ENCODE measurements around the gene IPO9. TPM values are rescaled to one million over a fixed set of nuclear protein-coding genes. Genes with fewer than 3 reads are reported as not detected.
"Not testable (repeated sequence)": the region's sequence is repeated elsewhere in the genome, so short reads cannot be mapped to it uniquely, and the experiment has no call there.

Gene IPO9
- total RNA-seq, 4 donors from 2014 or later, result 9.6 to 23.1 (median 13.4) TPM

DNA sequence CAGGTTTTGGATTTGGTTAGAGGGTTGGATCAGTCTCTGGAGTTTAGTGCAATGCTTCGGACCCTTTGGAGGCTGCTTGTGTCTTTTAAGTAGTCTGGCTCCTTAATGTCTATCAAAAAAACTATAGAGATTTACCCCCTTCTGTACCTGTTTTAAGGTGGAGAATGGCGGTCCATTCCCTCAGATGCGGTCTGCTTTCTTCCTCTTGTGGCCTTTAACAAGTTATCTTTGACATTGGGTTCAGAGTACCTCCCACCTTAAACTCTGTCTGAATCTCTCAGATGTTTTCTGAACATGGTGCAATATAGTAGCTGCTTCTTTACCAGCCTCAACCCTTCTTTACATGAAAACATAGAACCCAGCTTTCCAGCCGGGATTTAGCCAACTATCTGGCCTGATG is 2.4 kb downstream of the IPO9 start:
- H3K9me3 ChIP-seq, result no peaks in the 10 kb centered on the region
- TF ChIP-seq, protein P1, sequence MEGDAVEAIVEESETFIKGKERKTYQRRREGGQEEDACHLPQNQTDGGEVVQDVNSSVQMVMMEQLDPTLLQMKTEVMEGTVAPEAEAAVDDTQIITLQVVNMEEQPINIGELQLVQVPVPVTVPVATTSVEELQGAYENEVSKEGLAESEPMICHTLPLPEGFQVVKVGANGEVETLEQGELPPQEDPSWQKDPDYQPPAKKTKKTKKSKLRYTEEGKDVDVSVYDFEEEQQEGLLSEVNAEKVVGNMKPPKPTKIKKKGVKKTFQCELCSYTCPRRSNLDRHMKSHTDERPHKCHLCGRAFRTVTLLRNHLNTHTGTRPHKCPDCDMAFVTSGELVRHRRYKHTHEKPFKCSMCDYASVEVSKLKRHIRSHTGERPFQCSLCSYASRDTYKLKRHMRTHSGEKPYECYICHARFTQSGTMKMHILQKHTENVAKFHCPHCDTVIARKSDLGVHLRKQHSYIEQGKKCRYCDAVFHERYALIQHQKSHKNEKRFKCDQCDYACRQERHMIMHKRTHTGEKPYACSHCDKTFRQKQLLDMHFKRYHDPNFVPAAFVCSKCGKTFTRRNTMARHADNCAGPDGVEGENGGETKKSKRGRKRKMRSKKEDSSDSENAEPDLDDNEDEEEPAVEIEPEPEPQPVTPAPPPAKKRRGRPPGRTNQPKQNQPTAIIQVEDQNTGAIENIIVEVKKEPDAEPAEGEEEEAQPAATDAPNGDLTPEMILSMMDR (IDR thresholded peaks at IDR 0.05), result no peak
- no peak for TF ChIP-seq POLR2A (IDR thresholded peaks at IDR 0.05)
- H3K36me3 ChIP-seq, result no peaks in the 10 kb centered on the region
- no peak overlapping the region for H3K27ac ChIP-seq
- H3K27me3 ChIP-seq, result no peaks in the 10 kb centered on the region
- DNase-seq, result no peak
- peaks cover 0 to 24% (median 4%) of the 10 kb centered on the region in 4 donors for H3K4me1 ChIP-seq
- H3K4me3 ChIP-seq, result no peak overlapping the region

DNA sequence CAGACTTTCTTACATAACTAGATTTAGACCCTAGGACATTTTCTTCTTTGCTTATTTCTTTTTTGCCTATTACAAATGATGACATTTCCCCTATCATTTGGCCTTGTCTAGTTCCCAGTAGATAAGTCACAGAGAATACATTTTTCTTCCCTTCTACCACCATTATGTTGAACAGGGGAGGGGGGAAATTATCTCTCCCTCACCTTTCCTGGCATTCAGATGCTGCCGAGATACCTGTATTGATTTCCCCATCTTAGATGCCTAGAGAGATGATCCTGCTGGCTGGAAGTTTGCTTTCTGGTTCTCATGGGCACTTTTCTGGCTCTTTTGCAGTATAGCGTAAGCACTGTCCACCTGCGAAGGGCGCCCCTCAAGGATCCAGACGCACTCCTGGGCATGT is 5.7 kb downstream of the IPO9 start:
- no peaks in the 10 kb centered on the region for H3K36me3 ChIP-seq
- H3K27me3 ChIP-seq, result no peaks in the 10 kb centered on the region
- H3K9me3 ChIP-seq, result no peaks in the 10 kb centered on the region
- no peak overlapping the region for H3K4me3 ChIP-seq
- peaks cover 0 to 16% (median 3%) of the 10 kb centered on the region in 4 donors for H3K4me1 ChIP-seq
- H3K27ac ChIP-seq, result no peak overlapping the region
- TF ChIP-seq, protein P1 (IDR thresholded peaks at IDR 0.05), result no peak
- no peak for TF ChIP-seq POLR2A (IDR thresholded peaks at IDR 0.05)
- DNase-seq, result no peak

DNA sequence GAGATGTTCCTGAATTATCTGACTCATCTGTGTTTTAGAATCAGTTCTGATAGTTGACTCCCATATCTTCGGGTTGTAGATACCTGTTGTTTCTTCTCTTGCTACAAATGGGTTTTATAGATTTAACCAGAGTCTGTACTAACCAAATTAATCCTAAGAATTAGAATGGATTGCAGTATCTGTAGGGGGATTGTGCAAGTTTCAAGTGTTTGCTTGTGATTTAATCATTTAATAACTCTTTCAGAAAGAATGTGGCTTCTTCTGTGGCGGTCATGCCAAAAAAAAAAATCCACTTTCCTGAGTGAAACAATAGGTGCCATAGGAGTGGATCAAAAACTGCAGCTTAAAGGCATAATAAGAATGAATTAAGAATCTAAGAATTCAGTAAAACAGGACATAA is 9.4 kb downstream of the IPO9 start:
- Histone ChIP-seq H3K4me1 (no peaks in the 10 kb centered on the region), H3K36me3 (no peaks in the 10 kb centered on the region), H3K9me3 (no peaks in the 10 kb centered on the region), H3K27me3 (no peaks in the 10 kb centered on the region), H3K27ac (no peak overlapping the region), H3K4me3 (no peak overlapping the region)
- TF ChIP-seq, protein P1 (IDR thresholded peaks at IDR 0.05), result no peak
- TF ChIP-seq POLR2A (IDR thresholded peaks at IDR 0.05), result no peak
- DNase-seq, result no peak

DNA sequence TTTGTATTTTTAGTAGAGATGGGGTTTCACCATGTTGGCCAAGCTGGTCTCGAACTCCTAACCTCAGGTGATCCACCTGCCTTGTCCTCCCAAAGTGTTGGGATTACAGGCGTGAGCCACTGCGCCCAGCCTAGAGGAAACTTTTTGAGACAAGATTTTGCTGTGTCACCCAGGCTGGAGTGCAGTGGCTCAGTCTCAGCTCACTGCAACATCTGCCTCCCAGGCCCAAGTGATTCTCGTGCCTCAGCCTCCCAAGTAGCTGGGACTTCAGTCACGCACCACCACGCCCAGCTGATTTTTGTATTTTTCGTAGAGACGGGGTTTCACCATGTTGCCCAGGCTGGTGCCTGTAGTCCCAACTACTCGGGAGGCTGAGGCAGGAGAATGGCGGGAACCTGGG is 10.1 kb downstream of the IPO9 start:
- not testable (repeated sequence) for H3K36me3 ChIP-seq, H3K4me1 ChIP-seq, H3K27me3 ChIP-seq, DNase-seq, H3K27ac ChIP-seq, H3K9me3 ChIP-seq, H3K4me3 ChIP-seq

DNA sequence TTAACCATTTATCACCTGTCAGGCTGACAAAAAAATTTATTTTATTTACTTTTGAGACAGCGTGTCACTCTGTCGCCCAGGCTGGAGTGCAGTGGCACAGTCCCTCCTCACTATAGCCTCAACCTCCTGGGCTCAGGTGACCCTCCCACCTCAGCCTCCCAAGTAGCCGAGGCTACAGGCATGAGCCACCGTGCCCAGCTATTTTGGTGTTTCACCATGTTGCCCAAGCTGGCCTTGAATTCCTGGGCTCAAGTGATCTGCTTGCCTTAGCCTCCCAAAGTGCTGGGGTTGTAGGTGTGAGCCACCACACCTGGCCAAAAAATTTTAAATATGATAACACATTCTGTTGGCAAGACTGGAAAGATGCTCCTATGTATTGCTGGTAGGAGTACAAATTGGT is 11.1 kb downstream of the IPO9 start:
- no peaks in the 10 kb centered on the region for H3K4me1 ChIP-seq
- no peak for DNase-seq
- TF ChIP-seq, protein P1 (IDR thresholded peaks at IDR 0.05), result no peak
- TF ChIP-seq POLR2A (IDR thresholded peaks at IDR 0.05), result no peak
- no peak overlapping the region for H3K27ac ChIP-seq
- no peaks in the 10 kb centered on the region for H3K9me3 ChIP-seq
- no peaks in the 10 kb centered on the region for H3K27me3 ChIP-seq
- no peaks in the 10 kb centered on the region for H3K36me3 ChIP-seq
- no peak overlapping the region for H3K4me3 ChIP-seq

DNA sequence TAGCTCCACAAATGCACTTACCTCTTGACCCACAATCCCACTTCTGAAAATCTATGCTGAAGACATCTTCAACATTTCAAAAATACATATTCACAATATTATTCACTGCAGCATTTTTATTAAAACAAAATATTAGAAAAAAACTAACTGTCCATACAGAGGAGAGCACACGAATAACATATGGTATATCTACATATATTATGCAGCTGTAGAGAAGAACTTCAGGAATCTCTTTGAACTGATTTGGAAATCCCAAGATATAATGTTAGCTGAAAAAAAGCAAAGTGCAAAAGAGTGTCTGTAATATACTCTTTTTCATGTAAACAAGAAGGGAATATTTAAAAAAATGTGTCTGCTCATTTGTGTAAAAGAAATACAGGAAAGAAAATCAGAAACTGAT is 11.5 kb downstream of the IPO9 start:
- no peak overlapping the region for H3K27ac ChIP-seq
- no peaks in the 10 kb centered on the region for H3K9me3 ChIP-seq
- no peaks in the 10 kb centered on the region for H3K27me3 ChIP-seq
- DNase-seq, result no peak
- no peaks in the 10 kb centered on the region for H3K36me3 ChIP-seq
- no peaks in the 10 kb centered on the region for H3K4me1 ChIP-seq
- TF ChIP-seq POLR2A (IDR thresholded peaks at IDR 0.05), result no peak
- TF ChIP-seq, protein P1 (IDR thresholded peaks at IDR 0.05), result no peak
- no peak overlapping the region for H3K4me3 ChIP-seq

Measured in Peyer's patch (tissue), 4 donors.